CD4-positive, alpha-beta memory T cell (primary cell): Measurements from ENCODE around the gene ZNF44. TPM values are rescaled to one million over a fixed set of nuclear protein-coding genes. Genes with fewer than 3 reads are reported as not detected.

ENCODE experiments used
- CTCF ChIA-PET: fragments of 350-600 bp; sonication (Branson Sonifier 250); formaldehyde crosslinking; loops from one replicate; lab custom pipeline; 2021; ENCODE audit warnings: inconsistent platforms; ENCODE audit not compliant: partially characterized antibody; lab: Charles Lee
- POLR2A ChIA-PET: fragments of 350-600 bp; sonication (Branson Sonifier 250); formaldehyde crosslinking; loops from one replicate; lab custom pipeline; 2021; ENCODE audit not compliant: partially characterized antibody; lab: Charles Lee
- DNase-seq, 5 donors: peaks; one replicate each; pipeline versions ENCODE4 v3.0.0 to v3.0.0-alpha.2; 2020 to 2022; ENCODE audit warnings: mixed read lengths in 1 of 5
- H3K27ac ChIP-seq: one replicate; pipeline ENCODE4 v1.7.0; 2013; ENCODE audit warnings: low read depth, low read length
- H3K27me3 ChIP-seq: 2 replicates; pipeline ENCODE4 v1.7.0; 2013; ENCODE audit warnings: mild to moderate bottlenecking, low read length, moderate library complexity; ENCODE audit not compliant: insufficient read depth
- H3K36me3 ChIP-seq: 2 replicates; pipeline ENCODE4 v1.7.0; 2013; ENCODE audit warnings: mild to moderate bottlenecking, low read length, moderate library complexity; ENCODE audit not compliant: insufficient read depth
- H3K4me1 ChIP-seq: 2 replicates; pipeline ENCODE4 v1.7.0; 2013; ENCODE audit warnings: mild to moderate bottlenecking, low read length, moderate library complexity; ENCODE audit not compliant: insufficient read depth
- H3K4me3 ChIP-seq, 2 donors: one replicate each; pipeline ENCODE4 v1.7.0; 2013; ENCODE audit warnings: low read length in 2 of 2, mild to moderate bottlenecking in 1 of 2
- H3K9me3 ChIP-seq, 2 donors: one replicate each; pipeline ENCODE4 v1.7.0; 2013; ENCODE audit warnings: low read length in 2 of 2, control low read depth in 1 of 2; ENCODE audit not compliant: control insufficient read depth in 1 of 2
- H3K27ac Mint-ChIP-seq, 7 donors: one replicate each; pipeline ENCODE4 v1.8.0; 2020 to 2021; ENCODE audit warnings: mixed read lengths in 7 of 7, mild to moderate bottlenecking in 6 of 7, inconsistent platforms in 3 of 7, moderate library complexity in 3 of 7
- H3K27me3 Mint-ChIP-seq, 2 donors: one replicate each; pipeline ENCODE4 v1.8.0; 2020 to 2021; ENCODE audit warnings: mixed read lengths in 2 of 2
- H3K36me3 Mint-ChIP-seq, 2 donors: one replicate each; pipeline ENCODE4 v1.8.0; 2020 to 2021; ENCODE audit warnings: mixed read lengths in 2 of 2, inconsistent platforms in 1 of 2, mild to moderate bottlenecking in 1 of 2
- H3K4me1 Mint-ChIP-seq, 4 donors: one replicate each; pipeline ENCODE4 v1.8.0; 2020 to 2021; ENCODE audit warnings: mixed read lengths in 4 of 4, mild to moderate bottlenecking in 1 of 4
- H3K4me3 Mint-ChIP-seq, 8 donors: one replicate each; pipeline ENCODE4 v1.8.0; 2020 to 2021; ENCODE audit warnings: mixed read lengths in 8 of 8, mild to moderate bottlenecking in 7 of 8, moderate library complexity in 6 of 8, inconsistent platforms in 3 of 8
- H3K9me3 Mint-ChIP-seq, 8 donors: one replicate each; pipeline ENCODE4 v1.8.0; 2020 to 2021; ENCODE audit warnings: mixed read lengths in 8 of 8, mild to moderate bottlenecking in 5 of 8, inconsistent platforms in 3 of 8, moderate library complexity in 1 of 8
- intact Hi-C: fragments of 100-400 bp; cut with micrococcal nuclease; formaldehyde crosslinking; loops from one replicate; pipeline ENCODE4 v1.15.1; 2023
- polyA plus RNA-seq, 2 donors: library from polyadenylated mRNA; unstranded; fragments of 300-500 nt; fragmentation: Illumina TruSeq; gene quantifications; one replicate each; pipeline ENCODE4 v1.2.3, GENCODE V29; 2021
- total RNA-seq, 2 experiments: library from RNA; stranded (reverse); gene quantifications; one replicate each; pipeline ENCODE4 v1.2.3, GENCODE V29; 2021

Gene ZNF44
- total and polyA plus RNA-seq, 4 experiments from 2014 or later: 27.9 to 62.2 (median 53.1) TPM

GRCh38 chr19:12222980-12223630 lies 71.6 kb downstream of the ZNF44 start:
- Mint-ChIP-seq H3K9me3 (peaks cover 5 to 29% (median 22%) of the 10 kb centered on the region in 8 donors), H3K27ac (no peak overlapping the region), H3K4me1 (no peaks in the 10 kb centered on the region), H3K4me3 (no peak overlapping the region), H3K36me3 (peaks cover 34 to 37% of the 10 kb centered on the region in 2 donors), H3K27me3 (no peaks in the 10 kb centered on the region)
- intact Hi-C loops: no loop called here
- Histone ChIP-seq H3K27ac (no peak overlapping the region), H3K4me3 (no peak overlapping the region), H3K4me1 (no peaks in the 10 kb centered on the region), H3K27me3 (no peaks in the 10 kb centered on the region), H3K36me3 (no peaks in the 10 kb centered on the region), H3K9me3 (peaks cover 0 to 5% of the 10 kb centered on the region in 2 donors)
- CTCF ChIA-PET: no interaction called here
- POLR2A ChIA-PET: no interaction called here
- DNase-seq: no peak

Other genes with a start within 250 kb of the ZNF44 start
- gene ZNF878, start 241.9 kb downstream of the ZNF44 start, total RNA-seq: not detected
- gene ZNF878, start 241.9 kb downstream of the ZNF44 start, polyA plus RNA-seq: not detected
- 1 to 10 TPM; 8.8 to 9.8 TPM for gene ZNF844, start 230.2 kb downstream of the ZNF44 start, total RNA-seq
- 1 to 10 TPM; 2.3 to 3.2 TPM for gene ZNF844, start 230.2 kb downstream of the ZNF44 start, polyA plus RNA-seq
- gene ZNF20, start 154.5 kb downstream of the ZNF44 start, total RNA-seq: 1 to 10 TPM; 4.0 to 7.4 TPM
- gene ZNF20, start 154.5 kb downstream of the ZNF44 start, polyA plus RNA-seq: 1 to 10 TPM; 1.6 to 2.2 TPM
- gene ZNF625, start 138.1 kb downstream of the ZNF44 start, total RNA-seq: 1 to 10 TPM; 2.1 to 2.6 TPM
- under 1 TPM in 1 of 2 donors, not detected in 1; 0.52 TPM for gene ZNF625, start 138.1 kb downstream of the ZNF44 start, polyA plus RNA-seq
- 10 to 100 TPM; 26.9 to 32.8 TPM for gene ZNF136, start 131.8 kb downstream of the ZNF44 start, total RNA-seq
- 10 to 100 TPM; 17.0 to 18.5 TPM for gene ZNF136, start 131.8 kb downstream of the ZNF44 start, polyA plus RNA-seq
- gene ZNF563, start 38.8 kb upstream of the ZNF44 start, total RNA-seq: 10 to 100 TPM; 15.0 to 15.6 TPM
- gene ZNF563, start 38.8 kb upstream of the ZNF44 start, polyA plus RNA-seq: 1 to 10 TPM; 5.4 to 6.9 TPM
- 1 to 10 TPM; 2.5 to 3.8 TPM for gene ZNF442, start 70.8 kb upstream of the ZNF44 start, total RNA-seq
- gene ZNF442, start 70.8 kb upstream of the ZNF44 start, polyA plus RNA-seq: 1 to 10 TPM in 1 of 2 donors, under 1 TPM in 1; 0.75 to 1.4 TPM
- 10 to 100 TPM; 10.1 to 10.3 TPM for gene ZNF799, start 106.4 kb upstream of the ZNF44 start, total RNA-seq
- 1 to 10 TPM; 6.3 to 6.6 TPM for gene ZNF799, start 106.4 kb upstream of the ZNF44 start, polyA plus RNA-seq
- 10 to 100 TPM in 1 of 2 experiments, 1 to 10 TPM in 1; 9.9 to 10.3 TPM for gene ZNF443, start 146.1 kb upstream of the ZNF44 start, total RNA-seq
- gene ZNF443, start 146.1 kb upstream of the ZNF44 start, polyA plus RNA-seq: 1 to 10 TPM; 1.9 to 4.2 TPM
- gene ZNF709, start 189.9 kb upstream of the ZNF44 start, total RNA-seq: 1 to 10 TPM; 7.1 to 9.6 TPM
- gene ZNF709, start 189.9 kb upstream of the ZNF44 start, polyA plus RNA-seq: 1 to 10 TPM; 1.1 to 2.3 TPM